Testis (tissue), 2 donors: ENCODE results near the gene STON2.

ENCODE experiments used
- CTCF ChIP-seq, 3 experiments: fragments of 450-650 bp in 2 of 3; fragments of 200-600 bp in 1 of 3; sonication (generic) in 1 of 3; IDR thresholded peaks; one replicate each; pipeline ENCODE4 v1.5.1; 2016 to 2019; ENCODE audit warnings: antibody characterized with exemption in 3 of 3, mild to moderate bottlenecking in 2 of 3, moderate library complexity in 1 of 3
- POLR2A ChIP-seq: fragments of 450-650 bp; IDR thresholded peaks from one replicate; pipeline ENCODE4 v1.6.1; 2017; ENCODE audit warnings: antibody characterized with exemption, mild to moderate bottlenecking, moderate library complexity

DNA sequence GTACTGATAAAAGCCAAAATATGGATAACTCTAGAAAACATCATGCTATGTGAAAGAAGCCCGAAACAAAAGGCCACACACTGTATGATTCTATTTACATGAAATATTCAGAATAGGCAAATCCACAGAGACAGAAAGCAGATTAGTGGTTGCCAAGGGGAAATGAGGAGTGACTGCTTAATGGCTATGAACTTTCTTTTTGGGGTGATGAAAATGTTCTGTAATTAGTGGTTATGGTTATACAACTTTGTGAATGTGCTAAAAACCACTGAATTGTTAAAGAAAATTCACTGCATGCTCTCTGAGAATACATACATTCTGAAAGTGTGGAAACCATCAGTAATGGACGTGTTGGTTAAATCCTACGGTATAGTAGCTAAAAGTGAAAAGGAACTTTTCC, 39.9 kb upstream of the STON2 start:
- TF ChIP-seq CTCF (IDR thresholded peaks at IDR 0.05), result no peak
- TF ChIP-seq POLR2A, result no peak
